CD1c-positive myeloid dendritic cell (primary cell): ENCODE data around the gene ALDH18A1.

Experiments used
- DNase-seq: peaks from one replicate; pipeline ENCODE4 v3.0.0-alpha.2; 2016; ENCODE audit errors: extremely low spot score

ALDH18A1 gene

GRCh38 chr10:95556994-95557767 is 99.3 kb downstream of the ALDH18A1 start:
- no peak for DNase-seq
